ENCODE measurements around the gene ALDOC. TPM values are rescaled to one million over a fixed set of nuclear protein-coding genes. Genes with fewer than 3 reads are reported as not detected.

The ALDOC gene
- total RNA-seq, 4 donors from 2014 or later = 0.87 to 7.0 (median 3.3) TPM

DNA sequence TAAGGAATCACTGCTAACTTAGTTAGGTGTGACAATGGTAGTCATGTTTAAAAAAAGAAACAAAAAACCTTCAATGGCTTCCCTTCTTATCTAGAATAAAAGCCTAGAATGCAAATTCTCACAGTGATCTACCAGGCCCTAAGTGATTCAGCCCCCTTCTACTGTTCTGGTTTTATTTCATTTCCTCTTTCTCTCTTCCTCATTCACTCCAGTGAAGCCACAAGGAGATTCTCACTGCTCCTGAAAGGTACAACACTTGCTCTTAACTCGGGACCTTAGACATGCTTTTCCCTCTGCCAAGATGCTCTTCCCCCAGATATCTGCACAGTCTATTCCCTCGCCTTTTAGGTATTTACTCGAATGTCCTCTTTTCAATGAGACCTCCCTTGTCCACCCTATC, 9.1 kb downstream of the ALDOC start:
- intact Hi-C loops (cut with DNase I; ENCODE audit: low total_unique reads) = no loop called here
- in situ Hi-C loops (cut with MboI; ENCODE audit: low sequenced_read_pairs in 4 of 4) = loop anchor here in 1 of 4 donors (25.0 kb wide), 1 partner anchor 95 kb away; the partner anchor contains the start of genes SDF2 and SUPT6H
- Histone ChIP-seq H3K36me3 (peaks cover 0 to 15% of the 10 kb centered on the region in 2 donors), H3K4me3 (no peak overlapping the region), H3K9me3 (no peaks in the 10 kb centered on the region), H3K27me3 (no peaks in the 10 kb centered on the region), H3K4me1 (peaks cover 17 to 25% of the 10 kb centered on the region in 2 donors), H3K27ac (no peak overlapping the region)
- TF ChIP-seq, protein P1, sequence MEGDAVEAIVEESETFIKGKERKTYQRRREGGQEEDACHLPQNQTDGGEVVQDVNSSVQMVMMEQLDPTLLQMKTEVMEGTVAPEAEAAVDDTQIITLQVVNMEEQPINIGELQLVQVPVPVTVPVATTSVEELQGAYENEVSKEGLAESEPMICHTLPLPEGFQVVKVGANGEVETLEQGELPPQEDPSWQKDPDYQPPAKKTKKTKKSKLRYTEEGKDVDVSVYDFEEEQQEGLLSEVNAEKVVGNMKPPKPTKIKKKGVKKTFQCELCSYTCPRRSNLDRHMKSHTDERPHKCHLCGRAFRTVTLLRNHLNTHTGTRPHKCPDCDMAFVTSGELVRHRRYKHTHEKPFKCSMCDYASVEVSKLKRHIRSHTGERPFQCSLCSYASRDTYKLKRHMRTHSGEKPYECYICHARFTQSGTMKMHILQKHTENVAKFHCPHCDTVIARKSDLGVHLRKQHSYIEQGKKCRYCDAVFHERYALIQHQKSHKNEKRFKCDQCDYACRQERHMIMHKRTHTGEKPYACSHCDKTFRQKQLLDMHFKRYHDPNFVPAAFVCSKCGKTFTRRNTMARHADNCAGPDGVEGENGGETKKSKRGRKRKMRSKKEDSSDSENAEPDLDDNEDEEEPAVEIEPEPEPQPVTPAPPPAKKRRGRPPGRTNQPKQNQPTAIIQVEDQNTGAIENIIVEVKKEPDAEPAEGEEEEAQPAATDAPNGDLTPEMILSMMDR (IDR thresholded peaks at IDR 0.05 in 4 of 5, conservative IDR thresholded peaks at IDR 0.05 in 1 of 5) = no peak
- TF ChIP-seq POLR2A (IDR thresholded peaks at IDR 0.05) = no peak
- DNase-seq (no peak), ATAC-seq (no peak)

DNA sequence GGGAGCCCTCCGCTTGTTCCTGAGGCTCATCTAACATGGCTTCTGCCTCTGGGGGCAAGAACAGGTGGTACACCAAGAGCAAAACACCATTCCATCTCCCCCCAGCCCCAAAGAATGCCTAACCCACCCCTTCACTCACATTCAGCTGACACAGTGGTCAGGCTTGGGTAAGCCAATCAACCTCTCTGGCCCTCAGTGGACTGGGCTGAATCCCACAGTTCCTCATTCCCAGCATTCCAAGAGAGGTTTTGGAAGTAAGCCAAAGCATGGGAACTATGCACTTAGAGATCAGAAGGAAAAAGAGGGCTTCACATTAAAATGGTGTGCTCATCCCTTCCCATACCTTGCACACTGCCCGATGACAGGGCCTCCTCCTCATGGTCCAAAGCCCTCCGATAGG, 13.2 kb downstream of the ALDOC start:
- no peak overlapping the region for H3K27ac ChIP-seq
- in situ Hi-C loops (cut with MboI; ENCODE audit: low sequenced_read_pairs in 4 of 4) = loop anchor here in 1 of 4 donors (25.0 kb wide), 1 partner anchor 99 kb away; the partner anchor contains the start of genes SDF2 and SUPT6H
- H3K4me3 ChIP-seq = no peak overlapping the region
- peaks cover 0 to 55% of the 10 kb centered on the region in 2 donors for H3K36me3 ChIP-seq
- ATAC-seq (no peak), DNase-seq (no peak)
- TF ChIP-seq, protein P1 (IDR thresholded peaks at IDR 0.05 in 4 of 5, conservative IDR thresholded peaks at IDR 0.05 in 1 of 5) = no peak
- TF ChIP-seq POLR2A (IDR thresholded peaks at IDR 0.05) = no peak
- no peaks in the 10 kb centered on the region for H3K9me3 ChIP-seq
- intact Hi-C loops (cut with DNase I; ENCODE audit: low total_unique reads) = no loop called here
- H3K27me3 ChIP-seq = no peaks in the 10 kb centered on the region
- no peaks in the 10 kb centered on the region for H3K4me1 ChIP-seq

DNA sequence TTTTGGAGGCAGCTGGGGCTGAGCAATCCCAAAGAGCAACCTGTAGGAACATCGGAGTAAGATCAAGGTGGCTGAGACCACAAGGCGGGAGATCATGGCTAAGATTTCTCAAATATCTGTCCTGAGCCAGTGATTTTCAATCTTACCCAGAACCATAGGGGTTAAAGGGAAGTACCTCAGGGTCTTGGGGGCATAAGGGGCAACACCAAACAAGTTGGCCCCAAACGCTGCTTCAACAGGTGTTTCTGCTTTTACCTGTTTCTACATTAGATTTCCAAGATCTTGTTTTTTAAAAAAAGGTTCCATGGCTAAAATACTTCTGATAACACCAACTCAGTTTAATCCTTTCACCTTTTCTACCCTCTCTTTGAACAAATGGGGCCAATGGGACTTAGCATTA, 21.7 kb downstream of the ALDOC start:
- no peak overlapping the region for H3K4me3 ChIP-seq
- no peaks in the 10 kb centered on the region for H3K9me3 ChIP-seq
- H3K27me3 ChIP-seq = no peaks in the 10 kb centered on the region
- intact Hi-C loops (cut with DNase I; ENCODE audit: low total_unique reads) = no loop called here
- ATAC-seq (no peak), DNase-seq (no peak)
- TF ChIP-seq, protein P1 (IDR thresholded peaks at IDR 0.05 in 4 of 5, conservative IDR thresholded peaks at IDR 0.05 in 1 of 5) = no peak
- TF ChIP-seq POLR2A (IDR thresholded peaks at IDR 0.05) = no peak
- H3K4me1 ChIP-seq = peaks cover 10 to 15% of the 10 kb centered on the region in 2 donors
- H3K36me3 ChIP-seq = peaks cover 0 to 62% of the 10 kb centered on the region in 2 donors
- in situ Hi-C loops (cut with MboI; ENCODE audit: low sequenced_read_pairs in 4 of 4) = loop anchor here in 1 of 4 donors (25.0 kb wide), 1 partner anchor 107 kb away; the partner anchor contains the start of genes SDF2 and SUPT6H
- no peak overlapping the region for H3K27ac ChIP-seq

DNA sequence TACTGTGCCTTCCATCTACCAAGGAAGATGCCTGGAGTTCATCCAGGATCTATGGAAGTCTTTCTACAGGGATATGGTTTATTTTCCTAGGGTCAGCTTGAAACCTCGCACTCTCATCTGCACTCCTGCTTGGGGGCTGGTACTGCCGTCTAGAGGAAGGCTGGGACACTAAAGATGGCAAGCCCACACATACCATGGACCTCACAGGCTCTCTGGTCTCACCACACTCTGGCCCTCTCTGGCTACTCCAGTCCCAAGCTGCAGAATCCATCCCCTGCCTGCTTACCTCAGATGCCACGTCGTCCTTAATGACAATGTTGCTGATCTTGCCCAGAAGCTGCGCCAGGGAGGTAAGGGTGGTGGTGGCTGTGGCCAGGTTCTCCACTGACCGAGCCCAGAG, 22.1 kb downstream of the ALDOC start:
- Histone ChIP-seq H3K9me3 (no peaks in the 10 kb centered on the region), H3K4me1 (peaks cover 10 to 15% of the 10 kb centered on the region in 2 donors), H3K27ac (no peak overlapping the region), H3K36me3 (peaks cover 0 to 58% of the 10 kb centered on the region in 2 donors), H3K4me3 (no peak overlapping the region), H3K27me3 (no peaks in the 10 kb centered on the region)
- DNase-seq (no peak), ATAC-seq (no peak)
- intact Hi-C loops (cut with DNase I; ENCODE audit: low total_unique reads) (no loop called here), in situ Hi-C loops (cut with MboI; ENCODE audit: low sequenced_read_pairs in 4 of 4) (loop anchor here in 1 of 4 donors (25.0 kb wide), 1 partner anchor 108 kb away; the partner anchor contains the start of genes SDF2 and SUPT6H)
- TF ChIP-seq, protein P1 (IDR thresholded peaks at IDR 0.05 in 4 of 5, conservative IDR thresholded peaks at IDR 0.05 in 1 of 5) = no peak
- no peak for TF ChIP-seq POLR2A (IDR thresholded peaks at IDR 0.05)
